HepG2 (cell line): ENCODE measurements around the gene DPH3. TPM values are rescaled to one million over a fixed set of nuclear protein-coding genes. Genes with fewer than 3 reads are reported as not detected.
A peak's percentile ranks its signal among the peaks of the same experiment; 100 is the strongest.

Experiments
- CCAR2 ChIP-seq: fragments of 200-400 bp; formaldehyde crosslinking; optimal IDR thresholded peaks from 2 replicates; pipeline ENCODE3; 2018; ENCODE audit warnings: low read depth, mild to moderate bottlenecking, low read length, moderate library complexity
- DRAP1 ChIP-seq: IDR thresholded peaks from 2 replicates; pipeline ENCODE4 v1.6.1; 2016; ENCODE audit warnings: missing genetic modification reagents, missing compliant biosample characterization
- GLMP ChIP-seq: sonication (generic); formaldehyde crosslinking; IDR thresholded peaks from 2 replicates; pipeline ENCODE4 v1.9.0; 2021; ENCODE audit warnings: missing genetic modification reagents, mild to moderate bottlenecking, borderline replicate concordance
- GPBP1L1 ChIP-seq: sonication (generic); formaldehyde crosslinking; IDR thresholded peaks from 2 replicates; pipeline ENCODE4 v1.5.0; 2020; ENCODE audit warnings: mild to moderate bottlenecking, missing genetic modification reagents
- HIC2 ChIP-seq: sonication (generic); formaldehyde crosslinking; IDR thresholded peaks from 2 replicates; pipeline ENCODE4 v1.9.0; 2022; ENCODE audit warnings: low read depth, missing genetic modification reagents
- HNRNPH1 ChIP-seq: fragments of 200-400 bp; formaldehyde crosslinking; optimal IDR thresholded peaks from 2 replicates; pipeline ENCODE3; 2017; ENCODE audit warnings: mild to moderate bottlenecking, low read depth, low read length
- KMT2B ChIP-seq: IDR thresholded peaks from 2 replicates; pipeline ENCODE4 v1.6.1; 2016; ENCODE audit warnings: missing genetic modification reagents, missing compliant biosample characterization
- MIER2 ChIP-seq: IDR thresholded peaks from 2 replicates; pipeline ENCODE4 v1.6.1; 2016; ENCODE audit warnings: missing biosample characterization, missing genetic modification reagents
- MTF2 ChIP-seq: sonication (generic); formaldehyde crosslinking; IDR thresholded peaks from 2 replicates; pipeline ENCODE4 v1.5.0; 2020; ENCODE audit warnings: missing genetic modification reagents, borderline replicate concordance
- MXI1 ChIP-seq: IDR thresholded peaks from 3 replicates; pipeline ENCODE4 v1.6.1; 2012; ENCODE audit warnings: low read depth, low read length, inconsistent platforms, borderline replicate concordance
- PCBP1 ChIP-seq: fragments of 200-400 bp; formaldehyde crosslinking; IDR thresholded peaks from 2 replicates; pipeline ENCODE4 v1.6.1; 2017; ENCODE audit warnings: mild to moderate bottlenecking, low read depth, low read length, borderline replicate concordance
- PHF21A ChIP-seq: sonication (generic); formaldehyde crosslinking; IDR thresholded peaks from 2 replicates; pipeline ENCODE4 v1.5.0; 2020; ENCODE audit warnings: mild to moderate bottlenecking, missing genetic modification reagents
- RFXANK ChIP-seq: IDR thresholded peaks from 2 replicates; pipeline ENCODE4 v1.6.1; 2016
- SOX6 ChIP-seq, 2 experiments: fragments of 450-650 bp in 1 of 2; sonication (generic) in 1 of 2; formaldehyde crosslinking in 1 of 2; IDR thresholded peaks; 2 replicates each; pipeline versions ENCODE4 v1.4.0 to v1.6.1; 2017 to 2020; ENCODE audit warnings: antibody characterized with exemption in 1 of 2, mild to moderate bottlenecking in 1 of 2, missing genetic modification reagents in 1 of 2
- TSC22D2 ChIP-seq: sonication (generic); formaldehyde crosslinking; IDR thresholded peaks from 2 replicates; pipeline ENCODE4 v1.5.1; 2020; ENCODE audit warnings: missing genetic modification reagents, mild to moderate bottlenecking, borderline replicate concordance
- ZNF121 ChIP-seq: sonication (generic); formaldehyde crosslinking; IDR thresholded peaks from 2 replicates; pipeline ENCODE4 v1.5.0; 2020; ENCODE audit warnings: mild to moderate bottlenecking, missing genetic modification reagents
- ZNF235 ChIP-seq: sonication (generic); formaldehyde crosslinking; IDR thresholded peaks from 2 replicates; pipeline ENCODE4 v1.8.1; 2023; ENCODE audit warnings: mild to moderate bottlenecking, missing genetic modification reagents, borderline replicate concordance
- ZNF574 ChIP-seq: sonication (generic); formaldehyde crosslinking; IDR thresholded peaks from 2 replicates; pipeline ENCODE4 v1.4.0; 2020; ENCODE audit warnings: missing genetic modification reagents
- ZNF597 ChIP-seq: sonication (generic); formaldehyde crosslinking; IDR thresholded peaks from 2 replicates; pipeline ENCODE4 v1.5.0; 2020; ENCODE audit warnings: missing genetic modification reagents
- ZNF883 ChIP-seq: sonication (generic); formaldehyde crosslinking; IDR thresholded peaks from 2 replicates; pipeline ENCODE4 v1.5.1; 2020; ENCODE audit warnings: mild to moderate bottlenecking, missing genetic modification reagents; ENCODE audit errors: not compliant biosample characterization
- polyA plus RNA-seq, 8 experiments: library from polyadenylated mRNA; depleted of rRNA in 3 of 8; stranded (reverse) in 7 of 8; unstranded in 1 of 8; fragments of >200 nt; fragmentation: Illumina TruSeq in 4 of 8; extraction: Trizol in 4 of 8; gene quantifications; 2 replicates each; pipeline versions ENCODE4 v1.2.1 to v1.2.3, GENCODE V29; 2011 to 2016; ENCODE audit warnings: low read depth in 4 of 8, missing spikeins in 1 of 8, mixed read lengths in 1 of 8; ENCODE audit not compliant: insufficient read depth in 1 of 8
- total RNA-seq, 5 experiments: library from RNA; depleted of rRNA; stranded (reverse); fragments of >200 nt; fragmentation: Illumina TruSeq; extraction: Trizol; gene quantifications; 2 replicates each; pipeline ENCODE4 v1.2.3, GENCODE V29; 2016; ENCODE audit warnings: low read depth in 1 of 5

Gene DPH3
- total and polyA plus RNA-seq, 2 of the 13 experiments (the other 11 are each of a cell fraction or from before 2014, with no cell fraction given), result 18.3 to 21.6 TPM

GRCh38 chr3:16264708-16265454 lies at the start of gene DPH3, which contains the start of gene OXNAD1 (continued):
- TF ChIP-seq ZNF235 (CRISPR knock-in tag), result no peak
- TF ChIP-seq HNRNPH1, result no peak
- no peak for TF ChIP-seq MIER2 (CRISPR knock-in tag)
- peak; percentile 97 for TF ChIP-seq KMT2B (CRISPR knock-in tag)
- TF ChIP-seq SOX6 (IDR thresholded peaks at IDR 0.05), result no peak
- TF ChIP-seq SOX6 (CRISPR knock-in tag; IDR thresholded peaks at IDR 0.05), result peak; percentile 58; the same call in 1 of the 2 replicates
- TF ChIP-seq ZNF883 (CRISPR knock-in tag), result no peak
- TF ChIP-seq ZNF121 (CRISPR knock-in tag), result no peak
- no peak for TF ChIP-seq GPBP1L1 (CRISPR knock-in tag)
- no peak for TF ChIP-seq MTF2 (CRISPR knock-in tag)
- TF ChIP-seq DRAP1, result no peak; the same call in none of the 2 replicates
- no peak for TF ChIP-seq HIC2
- TF ChIP-seq PHF21A (CRISPR knock-in tag), result peak; percentile 33; the same call in 1 of the 2 replicates
- TF ChIP-seq CCAR2, result no peak
- no peak for TF ChIP-seq TSC22D2 (CRISPR knock-in tag)
- peak; percentile 55 for TF ChIP-seq RFXANK (CRISPR knock-in tag)
- 0 out of 2 replicates have a peak, but pooled peaks have one; percentile 83 for TF ChIP-seq PCBP1
- TF ChIP-seq MXI1, result no peak; the same call in 2 of the 3 replicates
- peak; percentile 92 for TF ChIP-seq ZNF574 (CRISPR knock-in tag)
- no peak for TF ChIP-seq GLMP
- no peak for TF ChIP-seq ZNF597 (CRISPR knock-in tag)
